Ammon's horn (tissue), 1 donor: Measurements from ENCODE around the gene ELP1.
A peak's percentile ranks its signal among the peaks of the same experiment; 100 is the strongest.
"Not testable (repeated sequence)": the region's sequence is repeated elsewhere in the genome, so short reads cannot be mapped to it uniquely, and the experiment has no call there.

Source experiments
- DNase-seq: peaks from one replicate; pipeline ENCODE4 v3.0.0-alpha.2; 2016; ENCODE audit warnings: low spot score

Gene ELP1, protein sequence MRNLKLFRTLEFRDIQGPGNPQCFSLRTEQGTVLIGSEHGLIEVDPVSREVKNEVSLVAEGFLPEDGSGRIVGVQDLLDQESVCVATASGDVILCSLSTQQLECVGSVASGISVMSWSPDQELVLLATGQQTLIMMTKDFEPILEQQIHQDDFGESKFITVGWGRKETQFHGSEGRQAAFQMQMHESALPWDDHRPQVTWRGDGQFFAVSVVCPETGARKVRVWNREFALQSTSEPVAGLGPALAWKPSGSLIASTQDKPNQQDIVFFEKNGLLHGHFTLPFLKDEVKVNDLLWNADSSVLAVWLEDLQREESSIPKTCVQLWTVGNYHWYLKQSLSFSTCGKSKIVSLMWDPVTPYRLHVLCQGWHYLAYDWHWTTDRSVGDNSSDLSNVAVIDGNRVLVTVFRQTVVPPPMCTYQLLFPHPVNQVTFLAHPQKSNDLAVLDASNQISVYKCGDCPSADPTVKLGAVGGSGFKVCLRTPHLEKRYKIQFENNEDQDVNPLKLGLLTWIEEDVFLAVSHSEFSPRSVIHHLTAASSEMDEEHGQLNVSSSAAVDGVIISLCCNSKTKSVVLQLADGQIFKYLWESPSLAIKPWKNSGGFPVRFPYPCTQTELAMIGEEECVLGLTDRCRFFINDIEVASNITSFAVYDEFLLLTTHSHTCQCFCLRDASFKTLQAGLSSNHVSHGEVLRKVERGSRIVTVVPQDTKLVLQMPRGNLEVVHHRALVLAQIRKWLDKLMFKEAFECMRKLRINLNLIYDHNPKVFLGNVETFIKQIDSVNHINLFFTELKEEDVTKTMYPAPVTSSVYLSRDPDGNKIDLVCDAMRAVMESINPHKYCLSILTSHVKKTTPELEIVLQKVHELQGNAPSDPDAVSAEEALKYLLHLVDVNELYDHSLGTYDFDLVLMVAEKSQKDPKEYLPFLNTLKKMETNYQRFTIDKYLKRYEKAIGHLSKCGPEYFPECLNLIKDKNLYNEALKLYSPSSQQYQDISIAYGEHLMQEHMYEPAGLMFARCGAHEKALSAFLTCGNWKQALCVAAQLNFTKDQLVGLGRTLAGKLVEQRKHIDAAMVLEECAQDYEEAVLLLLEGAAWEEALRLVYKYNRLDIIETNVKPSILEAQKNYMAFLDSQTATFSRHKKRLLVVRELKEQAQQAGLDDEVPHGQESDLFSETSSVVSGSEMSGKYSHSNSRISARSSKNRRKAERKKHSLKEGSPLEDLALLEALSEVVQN (N-terminal part only)

DNA sequence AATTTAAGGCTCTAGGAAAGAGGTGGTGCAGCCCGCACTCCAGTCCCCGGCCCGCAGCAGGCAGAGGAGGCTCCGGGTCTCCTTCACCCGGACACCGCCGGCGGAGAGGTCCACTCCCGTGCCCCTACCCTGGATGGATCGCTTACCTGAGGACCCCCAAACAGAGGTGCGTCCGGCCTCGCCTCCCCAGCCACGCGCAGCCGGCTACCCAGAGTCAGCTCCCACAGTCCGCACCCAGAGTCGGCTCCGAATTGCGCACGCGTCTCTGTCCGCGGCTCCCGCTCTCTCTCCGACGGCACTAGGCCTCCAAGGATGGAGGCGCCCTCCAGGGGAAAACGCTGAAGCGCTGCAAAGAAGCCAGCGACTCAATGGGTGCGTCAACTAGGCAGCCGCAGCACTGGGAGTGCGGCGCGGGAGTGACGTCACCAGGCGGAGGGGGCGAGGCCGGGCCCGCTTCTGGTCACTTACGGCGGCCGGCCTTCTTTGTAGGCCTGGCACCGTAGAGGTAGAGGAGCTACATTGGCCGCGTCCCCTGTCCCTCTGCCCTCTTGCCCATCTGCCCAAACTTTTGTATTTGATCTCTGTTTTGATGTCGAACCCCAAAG, at the start of gene ELP1:
Gene ELP1 (minus strand): TSS at position 407 of the 605 bp plus-strand sequence. CDS start 2,978 bp downstream, outside the sequence.
- peak; percentile 96 for DNase-seq

- DNase-seq, result no peak
Measured at GRCh38 chr9:108980893-108981292, 47.0 kb upstream of the ELP1 start.

DNA sequence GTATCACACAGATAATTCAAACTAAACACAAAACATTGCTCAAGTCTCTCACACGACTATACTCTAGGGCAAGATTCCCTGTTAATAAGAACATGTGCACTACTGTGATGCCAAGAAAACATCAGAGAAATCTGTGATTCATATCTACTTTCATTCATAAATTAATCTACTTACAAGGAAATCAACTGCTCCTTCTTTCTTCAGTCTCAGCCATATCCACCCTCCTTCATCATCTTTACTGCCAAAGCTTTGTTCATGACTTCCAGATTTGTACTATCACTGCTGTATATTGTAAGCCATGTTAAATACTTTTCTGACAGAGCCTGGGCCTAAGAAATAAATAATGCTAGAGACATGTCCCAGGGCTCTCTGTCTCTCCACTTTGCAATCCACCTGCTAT, 44.3 kb upstream of the ELP1 start:
- DNase-seq, result no peak

GRCh38 chr9:108973895-108974294, 40.0 kb upstream of the ELP1 start:
- no peak for DNase-seq

DNA sequence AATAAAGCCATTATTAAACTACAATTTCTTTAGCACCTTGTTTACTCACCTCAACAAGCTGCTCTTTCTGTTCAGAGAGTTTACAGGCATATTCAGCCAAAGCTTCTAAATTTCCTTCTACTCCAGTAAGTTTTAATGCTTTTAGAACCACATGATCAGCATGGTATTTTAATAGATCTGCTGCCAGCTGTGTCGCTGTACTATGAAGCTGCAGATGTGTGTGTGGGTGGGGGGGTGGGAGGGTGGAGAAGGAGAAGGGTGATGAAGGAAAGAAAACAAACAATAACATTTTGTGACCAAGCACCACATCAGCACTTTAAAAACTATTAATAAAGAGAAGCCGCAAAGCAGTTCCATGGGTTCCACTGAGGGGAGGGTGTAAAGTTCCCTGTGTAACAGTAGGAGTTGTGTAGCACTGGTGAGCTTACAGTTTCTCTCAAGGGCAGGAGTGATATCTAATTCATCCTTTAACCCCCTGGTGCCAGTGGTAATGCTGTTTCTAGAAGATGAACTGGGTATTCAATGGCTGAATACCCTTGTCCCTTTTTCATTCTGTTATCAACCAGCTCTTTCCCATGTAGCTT, 38.8 kb upstream of the ELP1 start:
- no peak for DNase-seq

- DNase-seq, result no peak
Measured at GRCh38 chr9:108972186-108972585, 38.3 kb upstream of the ELP1 start.

DNA sequence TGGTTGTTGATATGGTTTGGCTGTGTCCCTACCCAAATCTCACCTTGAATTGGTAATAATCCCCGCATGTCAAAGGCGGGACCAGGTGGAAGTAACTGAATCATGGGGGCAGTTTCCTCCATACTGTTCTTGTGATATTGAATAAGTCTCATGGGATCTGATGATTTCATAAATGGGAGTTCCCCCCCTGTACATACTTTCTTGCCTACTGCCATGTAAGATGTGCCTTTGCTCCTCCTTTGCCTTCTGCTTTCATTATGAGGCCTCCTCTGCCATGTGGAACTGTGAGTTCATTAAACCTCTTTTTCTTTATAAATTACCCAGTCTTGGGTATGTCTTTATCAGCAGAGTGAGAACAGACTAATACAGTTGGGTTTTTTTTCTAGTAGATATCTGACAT, 37.5 kb upstream of the ELP1 start:
- DNase-seq, result not testable (repeated sequence)

GRCh38 chr9:108967916-108968315, 34.0 kb upstream of the ELP1 start:
- peak; percentile 39 for DNase-seq

GRCh38 chr9:108963459-108964143, 29.7 kb upstream of the ELP1 start:
- DNase-seq, result no peak

GRCh38 chr9:108961151-108961550, 27.2 kb upstream of the ELP1 start:
- no peak for DNase-seq

GRCh38 chr9:108960331-108960730, 26.4 kb upstream of the ELP1 start:
- DNase-seq, result no peak

- DNase-seq, result no peak
Measured at GRCh38 chr9:108956631-108957026, 22.7 kb upstream of the ELP1 start.

DNA sequence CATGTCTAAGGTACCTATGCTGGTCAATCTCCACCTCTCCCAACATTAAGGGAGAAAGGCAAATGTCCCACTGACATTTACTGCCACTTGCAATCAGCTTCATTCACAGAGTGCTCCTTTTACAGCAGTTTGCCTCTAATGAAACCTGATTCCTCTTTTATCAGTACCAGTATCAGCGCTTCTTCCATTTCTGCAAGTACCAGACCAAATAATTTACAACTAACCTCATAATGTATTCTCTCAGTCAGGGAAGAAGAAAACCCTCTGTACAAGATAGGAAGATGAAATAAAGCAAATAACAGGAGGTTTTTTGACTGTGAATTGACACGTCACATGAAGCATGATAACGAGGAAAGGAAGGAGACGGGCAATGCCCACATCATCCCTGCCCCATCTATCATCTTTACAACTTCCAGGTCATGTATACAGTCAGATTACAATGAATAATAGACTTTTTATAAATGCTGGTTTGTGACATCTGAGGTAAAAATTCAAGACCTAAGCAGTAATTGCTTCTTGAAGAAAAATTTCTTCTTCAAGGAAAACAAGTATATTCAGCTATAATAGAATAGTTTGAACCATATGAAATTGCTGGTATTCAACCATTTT, 22.2 kb upstream of the ELP1 start:
- no peak for DNase-seq

DNA sequence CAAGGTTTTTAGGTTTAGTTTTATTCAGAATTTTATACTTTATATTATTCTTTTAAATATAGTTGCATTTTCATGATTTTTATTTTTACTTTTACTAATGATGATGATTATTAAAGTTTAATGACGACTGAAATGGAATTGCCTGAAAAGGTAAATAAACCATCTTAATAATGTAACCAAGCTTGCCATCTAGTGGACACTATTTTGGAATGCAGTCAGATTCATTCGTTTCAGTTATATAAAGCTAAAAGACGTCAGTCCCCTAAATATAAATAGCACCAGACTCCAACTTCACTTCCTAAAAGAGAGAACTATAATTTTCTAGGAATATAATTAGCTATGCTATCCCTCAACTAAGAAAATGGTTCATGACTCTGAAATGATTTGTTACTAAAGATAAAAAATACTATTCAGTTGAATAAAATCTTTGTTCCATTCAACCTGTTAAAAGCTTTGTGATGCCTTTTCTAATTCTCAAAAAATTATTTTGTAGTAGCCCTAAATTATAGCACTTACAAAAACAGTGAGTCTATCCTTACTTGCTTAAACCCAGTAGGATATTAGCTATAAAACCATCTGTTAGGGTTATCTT, 20.2 kb upstream of the ELP1 start:
- peak; percentile 76 for DNase-seq

DNA sequence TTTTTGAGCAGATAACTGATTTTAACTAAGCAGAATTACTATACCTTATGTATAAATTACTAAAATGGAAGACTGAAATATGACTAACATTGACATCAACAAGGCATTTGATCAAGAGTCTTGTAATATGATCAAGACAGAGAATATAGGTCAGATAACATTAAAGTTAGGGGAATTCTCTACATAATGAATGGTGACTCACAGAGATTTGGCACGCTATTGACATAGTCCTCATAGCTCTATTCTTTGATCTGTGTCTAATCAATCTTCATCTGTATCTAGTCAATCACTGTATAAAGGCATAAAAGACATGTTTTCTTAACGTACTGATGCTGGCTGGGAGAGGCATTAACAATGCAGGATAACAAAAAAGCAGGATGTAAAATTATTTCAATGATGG, 17.7 kb upstream of the ELP1 start:
- DNase-seq, result no peak

- DNase-seq, result no peak
Measured at GRCh38 chr9:108950168-108950567, 16.2 kb upstream of the ELP1 start.

GRCh38 chr9:108939975-108940374, 6.1 kb upstream of the ELP1 start:
- no peak for DNase-seq

- DNase-seq, result no peak
Measured at GRCh38 chr9:108937561-108938305, 3.8 kb upstream of the ELP1 start.

- peak; percentile 92 for DNase-seq
Measured at GRCh38 chr9:108934323-108934893, 484 bp upstream of the ELP1 start, which contains the start of gene ABITRAM. Gene ABITRAM, plus strand, starts transcription at chr9:108934400. Its CDS starts 87 bp downstream, at chr9:108934487.
